Stomach (tissue), 9 donors: Measurements from ENCODE around the gene ACOT13. TPM values are rescaled to one million over a fixed set of nuclear protein-coding genes. Genes with fewer than 3 reads are reported as not detected.
"Not testable (repeated sequence)": the region's sequence is repeated elsewhere in the genome, so short reads cannot be mapped to it uniquely, and the experiment has no call there.

Source experiments
- DNase-seq, 2 donors: peaks; one replicate each; pipeline versions ENCODE4 v3.0.0 to v3.0.0-alpha.2; 2013 to 2019
- H3K27ac ChIP-seq, 5 donors: fragments of 200-600 bp in 4 of 5; sonication (generic) in 4 of 5; one replicate each; pipeline ENCODE4 v1.5.1; 2013 to 2019; ENCODE audit warnings: mild to moderate bottlenecking in 1 of 5, moderate library complexity in 1 of 5
- H3K27me3 ChIP-seq, 3 donors: fragments of 200-600 bp; sonication (generic); one replicate each; pipeline ENCODE4 v1.5.1; 2017 to 2019; ENCODE audit warnings: mixed run types in 1 of 3
- H3K36me3 ChIP-seq, 4 donors: fragments of 200-600 bp; sonication (generic); 1 replicate in 3 of 4; 2 replicates in 1 of 4; pipeline ENCODE4 v1.5.1; 2016 to 2019
- H3K4me1 ChIP-seq, 4 donors: fragments of 200-600 bp; sonication (generic); one replicate each; pipeline ENCODE4 v1.5.1; 2016 to 2019
- H3K4me3 ChIP-seq, 4 donors: fragments of 200-600 bp; sonication (generic) in 3 of 4; one replicate each; pipeline ENCODE4 v1.5.1; 2016 to 2019; ENCODE audit warnings: mild to moderate bottlenecking in 1 of 4
- H3K9me3 ChIP-seq, 4 donors: fragments of 200-600 bp; sonication (generic); one replicate each; pipeline ENCODE4 v1.5.1; 2016 to 2019
- CTCF ChIP-seq, 7 experiments: fragments of 450-650 bp in 4 of 7; fragments of 200-600 bp in 3 of 7; sonication (generic) in 3 of 7; IDR thresholded peaks; one replicate each; pipeline ENCODE4 v1.5.1; 2016 to 2019; ENCODE audit warnings: antibody characterized with exemption in 7 of 7, control low read depth in 2 of 7, mild to moderate bottlenecking in 1 of 7
- EP300 ChIP-seq: sonication (generic); formaldehyde crosslinking; IDR thresholded peaks from one replicate; pipeline ENCODE4 v1.6.1; 2017; ENCODE audit warnings: antibody characterized with exemption
- POLR2A ChIP-seq, 4 donors: fragments of 450-650 bp; IDR thresholded peaks; one replicate each; pipeline ENCODE4 v1.6.1; 2016; ENCODE audit warnings: antibody characterized with exemption in 4 of 4, control low read depth in 2 of 4, mild to moderate bottlenecking in 1 of 4, moderate library complexity in 1 of 4
- POLR2AphosphoS5 ChIP-seq, 3 donors: sonication (generic); formaldehyde crosslinking; IDR thresholded peaks; one replicate each; pipeline ENCODE4 v1.6.1; 2016; ENCODE audit warnings: antibody characterized with exemption in 3 of 3
- WGBS, 5 donors: extraction: QIAGEN DNeasy Blood & Tissue Kit in 3 of 5; methylation state at CpG; one replicate each; pipeline versions ENCODE4 v1.1.5 to v1.1.7; 2013 to 2018; 5-methylcytosine and 5-hydroxymethylcytosine counted together
- intact Hi-C: fragments of 100-400 bp; cut with DNase I; formaldehyde crosslinking; loops from one replicate; pipeline ENCODE4 v1.15.1; 2023; ENCODE audit warnings: low total_unique reads
- polyA plus RNA-seq, 3 donors: library from polyadenylated mRNA; stranded (reverse); fragments of 200-250 nt; gene quantifications; one replicate each; pipeline ENCODE4 v1.2.3, GENCODE V29; 2013
- total RNA-seq, 5 donors: library from RNA; depleted of rRNA; stranded (reverse); fragments of >200 nt; gene quantifications; one replicate each; pipeline versions ENCODE4 v1.1.0 to v1.2.3, GENCODE V29; 2014 to 2016
- donor health status: healthy with polysubstance abuse.
- donor health status: Bipolar disorder and iron deficiency.
- donor health status: healthy.

The ACOT13 gene
- total and polyA plus RNA-seq, 8 donors, result 2.9 to 22.1 (median 9.2) TPM

DNA sequence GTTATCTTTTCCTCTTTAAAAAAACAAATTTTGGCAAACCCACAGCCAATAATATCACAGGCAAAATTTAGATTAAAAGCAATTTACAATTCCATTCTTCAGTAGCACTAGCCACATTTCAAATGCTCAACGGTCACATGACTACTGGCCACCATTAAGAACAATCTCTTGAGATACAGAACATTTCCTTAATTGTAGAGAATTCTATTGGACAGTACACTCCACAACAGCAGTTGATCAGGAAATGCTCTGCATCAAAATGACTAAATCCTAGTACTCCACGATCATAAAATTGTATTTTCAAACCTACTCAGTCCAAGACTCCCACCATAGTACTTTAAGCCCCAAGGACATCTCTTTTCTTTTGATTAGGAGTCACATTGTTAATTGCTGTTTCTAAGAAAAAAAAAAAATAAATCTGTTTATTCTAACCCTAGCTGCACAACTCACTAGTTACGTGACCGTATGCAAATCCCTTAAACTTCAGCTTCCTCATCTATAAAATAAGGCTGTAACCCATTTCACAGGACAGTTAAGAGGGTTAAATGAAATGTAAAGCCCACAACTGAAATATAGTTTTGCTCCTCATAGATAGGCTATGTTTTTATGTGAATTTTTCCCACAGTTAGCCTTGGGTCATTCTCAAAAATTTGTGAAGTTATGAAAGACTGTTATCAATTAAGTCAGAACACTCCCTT is 42.3 kb downstream of the ACOT13 start:
- TF ChIP-seq POLR2AphosphoS5 (IDR thresholded peaks at IDR 0.05) (peak in 1 of 3 donors; percentile 1), CTCF (IDR thresholded peaks at IDR 0.05) (no peak)
- no peak for DNase-seq
- Histone ChIP-seq H3K27me3 (no peaks in the 10 kb centered on the region), H3K27ac (no peak overlapping the region), H3K36me3 (peaks cover 88 to 100% (median 99%) of the 10 kb centered on the region in 4 donors), H3K9me3 (no peaks in the 10 kb centered on the region), H3K4me3 (no peak overlapping the region), H3K4me1 (peaks cover 7 to 59% (median 37%) of the 10 kb centered on the region in 4 donors)
- intact Hi-C loops, result no loop called here
- 74 to 83% (median 81%) methylated on average over 4 of the region's 4 CpGs for WGBS, 5 donors

DNA sequence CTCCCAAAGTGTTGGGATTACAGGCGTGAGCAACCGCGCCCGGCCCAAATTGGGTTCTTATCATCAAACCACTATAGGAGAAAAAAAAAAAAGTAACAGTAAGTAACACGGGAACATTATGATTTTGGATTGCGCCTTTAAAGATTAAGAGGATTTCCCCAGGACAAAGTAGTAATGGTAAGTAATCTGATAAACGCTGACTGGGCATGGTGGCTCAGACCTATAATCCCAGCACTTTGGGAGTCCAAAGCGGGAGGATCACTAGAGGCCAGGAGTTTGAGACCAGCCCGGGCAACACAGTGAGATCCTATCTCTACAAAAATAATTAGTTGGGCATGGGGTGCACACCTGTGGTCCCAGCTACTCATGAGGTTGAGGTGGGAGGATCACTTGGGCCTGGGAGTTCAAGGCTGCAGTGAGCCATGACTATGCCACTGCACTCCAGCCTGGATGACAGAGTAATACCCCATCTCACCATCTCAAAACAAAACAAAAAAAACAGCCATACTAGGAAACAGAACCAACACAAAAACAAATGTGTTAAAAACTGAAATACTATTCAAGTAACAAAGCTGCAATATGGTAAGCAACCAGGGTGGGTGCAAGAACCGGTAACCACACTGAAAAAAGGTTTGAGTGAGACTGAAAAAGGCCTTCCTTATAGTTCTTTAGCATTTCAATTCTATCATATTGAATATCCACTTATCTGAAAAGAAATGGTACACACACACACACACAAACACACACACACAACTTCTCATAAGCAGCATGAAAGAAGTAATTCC is 43.8 kb downstream of the ACOT13 start:
- H3K27me3 ChIP-seq, result no peaks in the 10 kb centered on the region
- no peaks in the 10 kb centered on the region for H3K9me3 ChIP-seq
- no peak overlapping the region for H3K4me3 ChIP-seq
- peaks cover 91 to 100% (median 99%) of the 10 kb centered on the region in 4 donors for H3K36me3 ChIP-seq
- no peak for DNase-seq
- TF ChIP-seq EP300, result no peak
- no peak for TF ChIP-seq POLR2AphosphoS5 (IDR thresholded peaks at IDR 0.05)
- TF ChIP-seq CTCF (IDR thresholded peaks at IDR 0.05), result no peak
- no peak for TF ChIP-seq POLR2A (IDR thresholded peaks at IDR 0.05)
- intact Hi-C loops, result no loop called here
- peaks cover 23 to 67% (median 49%) of the 10 kb centered on the region in 4 donors for H3K4me1 ChIP-seq
- 74 to 83% (median 76%) methylated on average over 10 of the region's 10 CpGs for WGBS, 5 donors
- no peak overlapping the region for H3K27ac ChIP-seq

GRCh38 chr6:24716602-24717148 is 49.8 kb downstream of the ACOT13 start:
- Histone ChIP-seq H3K4me1 (peaks cover 39 to 78% (median 69%) of the 10 kb centered on the region in 4 donors), H3K27ac (peak overlapping the region in 2 of 5 donors; percentile 99 to 100), H3K36me3 (peaks cover 46 to 56% (median 52%) of the 10 kb centered on the region in 4 donors), H3K4me3 (peak overlapping the region; percentile 77 to 95 (median 88))
- DNase-seq, H3K9me3 ChIP-seq, intact Hi-C loops, H3K27me3 ChIP-seq: not testable (repeated sequence)
- WGBS, 5 donors, result 63 to 79% (median 74%) methylated on average over 7 of the region's 7 CpGs

- peaks cover 38 to 65% (median 54%) of the 10 kb centered on the region in 4 donors for H3K4me1 ChIP-seq
- peak overlapping the region in 4 of 5 donors; percentile 97 to 100 (median 100) for H3K27ac ChIP-seq
- peaks cover 28 to 36% (median 33%) of the 10 kb centered on the region in 4 donors for H3K36me3 ChIP-seq
- peak overlapping the region; percentile 77 to 95 (median 88) for H3K4me3 ChIP-seq
- no peaks in the 10 kb centered on the region for H3K9me3 ChIP-seq
- peak in 1 of 2 donors; percentile 43 for DNase-seq
- intact Hi-C loops, result no loop called here
- H3K27me3 ChIP-seq, result no peaks in the 10 kb centered on the region
- WGBS, 5 donors, result 5 to 11% (median 6%) methylated on average over 8 of the region's 8 CpGs
- TF ChIP-seq EP300 (no peak), POLR2AphosphoS5 (IDR thresholded peaks at IDR 0.05) (no peak), CTCF (IDR thresholded peaks at IDR 0.05) (no peak), POLR2A (IDR thresholded peaks at IDR 0.05) (no peak)
Observed at GRCh38 chr6:24718449-24719124, 51.7 kb downstream of the ACOT13 start.
